Hepatic stellate cell (primary cell): ENCODE results near the gene CCL28.

Experiments
- DNase-seq: peaks from one replicate; pipeline ENCODE4 v3.0.0; 2011; ENCODE audit warnings: low spot score

The CCL28 gene

GRCh38 chr5:43357878-43358281 is 54.3 kb downstream of the CCL28 start:
- DNase-seq: no peak

- DNase-seq: no peak
These were observed 55.1 kb downstream of the CCL28 start for GRCh38 chr5:43357067-43357466.

DNA sequence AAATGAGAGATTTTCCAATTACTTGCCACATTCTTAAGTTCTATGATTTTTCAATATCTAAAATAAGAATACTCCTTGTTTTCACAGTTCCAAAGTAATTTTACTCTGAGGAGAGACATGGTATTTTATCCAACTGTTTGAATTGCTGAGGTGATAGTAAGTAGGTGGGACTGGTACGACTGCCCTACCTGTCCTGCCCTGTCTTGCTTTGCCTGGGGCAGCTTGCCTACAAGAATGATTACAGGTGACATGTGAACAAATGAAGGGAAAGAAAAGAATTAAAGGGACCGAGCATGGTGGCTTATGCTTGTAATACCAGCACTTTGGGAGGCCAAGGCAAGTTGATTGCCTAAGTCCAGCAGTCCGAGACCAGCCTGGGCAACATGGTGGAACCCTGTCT is 57.4 kb downstream of the CCL28 start:
- DNase-seq: no peak

- DNase-seq: no peak
These were observed 58.5 kb downstream of the CCL28 start for GRCh38 chr5:43353668-43354067.

GRCh38 chr5:43352915-43353314 is 59.3 kb downstream of the CCL28 start:
- DNase-seq: no peak

- no peak for DNase-seq
These were observed 60.1 kb downstream of the CCL28 start for GRCh38 chr5:43352131-43352530.

DNA sequence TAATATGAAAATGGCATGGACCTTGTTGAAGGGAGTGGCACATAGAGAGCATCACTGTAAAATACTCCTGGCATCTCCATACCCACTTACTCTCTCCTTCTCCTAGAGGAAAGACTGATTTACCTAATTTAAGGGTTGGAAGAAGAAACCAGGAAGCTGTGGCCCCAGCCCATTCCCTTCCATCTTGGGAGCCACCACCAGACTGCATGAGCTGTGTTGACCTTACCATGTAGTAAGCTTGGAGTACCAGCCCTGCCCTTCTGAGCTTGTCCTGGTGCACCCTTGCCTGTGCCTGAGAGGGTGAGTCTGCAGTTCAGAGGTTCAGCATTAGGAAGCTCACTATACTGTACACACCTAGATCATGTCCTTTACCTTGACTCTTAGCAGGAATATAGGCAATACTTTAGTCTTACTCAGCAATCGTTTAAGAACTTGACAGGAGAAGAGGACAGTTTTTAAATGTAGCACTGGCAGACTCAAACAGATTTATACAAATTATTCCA is 63.3 kb downstream of the CCL28 start:
- no peak for DNase-seq

DNA sequence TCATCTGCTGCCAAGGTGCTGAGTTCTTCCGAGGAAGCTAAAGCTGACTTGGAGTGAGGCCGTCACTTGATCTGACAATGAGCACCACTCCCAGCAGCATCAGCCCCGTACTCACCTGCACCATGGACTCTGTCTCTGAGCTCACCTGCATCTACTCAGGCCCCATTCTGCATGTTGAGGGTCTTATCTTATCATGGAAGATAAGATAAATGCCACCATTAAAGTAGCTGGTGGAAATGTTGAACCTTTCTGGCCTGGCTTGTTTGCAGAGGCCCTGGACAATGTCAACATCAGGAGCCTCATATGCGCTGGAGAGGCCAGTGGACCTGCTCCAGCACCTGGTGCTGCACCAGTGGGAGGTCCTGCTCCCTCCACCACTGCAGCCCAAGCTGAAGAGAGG is 64.0 kb downstream of the CCL28 start:
- no peak for DNase-seq

GRCh38 chr5:43338862-43339261 is 73.3 kb downstream of the CCL28 start:
- no peak for DNase-seq

DNA sequence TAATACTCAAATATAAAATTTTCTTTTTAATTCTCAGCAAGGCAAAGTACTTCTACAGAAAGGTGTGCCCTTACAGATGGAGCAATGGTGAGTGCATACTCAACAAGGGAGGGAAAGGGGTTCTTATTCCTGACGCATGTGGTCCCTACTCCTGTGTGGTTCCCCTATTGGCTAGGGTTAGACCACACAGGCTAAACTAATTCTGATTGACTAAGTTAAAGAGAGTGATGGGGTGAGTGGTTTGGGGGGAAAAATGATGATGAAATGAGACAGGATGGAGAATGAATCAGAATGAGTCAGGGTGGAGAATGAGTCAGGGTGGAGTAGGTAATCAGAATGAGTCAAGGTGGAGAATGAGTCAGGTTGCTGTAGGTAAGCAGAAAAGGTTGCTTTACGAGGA is 76.0 kb downstream of the CCL28 start:
- no peak for DNase-seq

- no peak for DNase-seq
These were observed 76.5 kb downstream of the CCL28 start for GRCh38 chr5:43335681-43336080.

GRCh38 chr5:43332401-43332800 is 79.8 kb downstream of the CCL28 start:
- no peak for DNase-seq
